MCF 10A (cell line): ENCODE measurements around the gene LAMA3. TPM values are rescaled to one million over a fixed set of nuclear protein-coding genes. Genes with fewer than 3 reads are reported as not detected.

ENCODE experiments used
- BruUV-seq: library from RNA; stranded (reverse); fragments of 400-500 nt; replicated peaks from 2 replicates; lab custom pipeline; 2021; lab: Mats Ljungman, UMichigan
- CTCF ChIA-PET: fragments of 300-600 bp; sonication (Branson Sonifier 250); formaldehyde crosslinking; extraction: SDS; loops from one replicate; lab custom pipeline; 2021; ENCODE audit warnings: antibody characterized with exemption, inconsistent platforms; lab: Yijun Ruan, JAX
- POLR2A ChIA-PET: fragments of 300-600, 350-650 bp; sonication (Branson Sonifier 250); formaldehyde crosslinking; extraction: SDS; loops from one replicate; lab custom pipeline; 2020; ENCODE audit warnings: antibody characterized with exemption, inconsistent platforms; lab: Yijun Ruan, JAX
- DNase-seq: peaks from one replicate; pipeline ENCODE4 v3.0.0-alpha.2; 2018; ENCODE audit not compliant: unreplicated experiment
- H3K27ac Mint-ChIP-seq: one replicate; pipeline ENCODE4 v1.8.0; 2022; ENCODE audit warnings: mild to moderate bottlenecking, low read depth, mixed read lengths; ENCODE audit not compliant: unreplicated experiment
- H3K27me3 Mint-ChIP-seq: one replicate; pipeline ENCODE4 v1.8.0; 2022; ENCODE audit warnings: mixed read lengths; ENCODE audit not compliant: insufficient read depth, unreplicated experiment
- H3K36me3 Mint-ChIP-seq: one replicate; pipeline ENCODE4 v1.8.0; 2022; ENCODE audit warnings: mild to moderate bottlenecking, moderate library complexity, mixed read lengths; ENCODE audit not compliant: insufficient read depth, unreplicated experiment
- H3K4me1 Mint-ChIP-seq: one replicate; pipeline ENCODE4 v1.8.0; 2022; ENCODE audit warnings: mixed read lengths; ENCODE audit not compliant: insufficient read depth, unreplicated experiment
- H3K4me3 Mint-ChIP-seq: one replicate; pipeline ENCODE4 v1.8.0; 2022; ENCODE audit warnings: mild to moderate bottlenecking, moderate library complexity, mixed read lengths; ENCODE audit not compliant: unreplicated experiment
- H3K9me3 Mint-ChIP-seq: one replicate; pipeline ENCODE4 v1.8.0; 2022; ENCODE audit warnings: mixed read lengths; ENCODE audit not compliant: unreplicated experiment
- intact Hi-C: fragments of 100-400 bp; cut with micrococcal nuclease; formaldehyde crosslinking; loops from 2 replicates; pipeline ENCODE4 v1.14.1; 2022
- total RNA-seq: library from RNA; stranded (reverse); gene quantifications from 2 replicates; pipeline ENCODE4 v1.2.3, GENCODE V29; 2022
- TF ChIP-seq, protein P1 (sequence below): fragments of 200-600 bp; IDR thresholded peaks from one replicate; pipeline ENCODE4 v1.8.0; 2022; ENCODE audit warnings: antibody characterized with exemption, mild to moderate bottlenecking; ENCODE audit not compliant: unreplicated experiment

LAMA3 gene
- total RNA-seq, 1 experiment from 2014 or later, result 371 TPM

DNA sequence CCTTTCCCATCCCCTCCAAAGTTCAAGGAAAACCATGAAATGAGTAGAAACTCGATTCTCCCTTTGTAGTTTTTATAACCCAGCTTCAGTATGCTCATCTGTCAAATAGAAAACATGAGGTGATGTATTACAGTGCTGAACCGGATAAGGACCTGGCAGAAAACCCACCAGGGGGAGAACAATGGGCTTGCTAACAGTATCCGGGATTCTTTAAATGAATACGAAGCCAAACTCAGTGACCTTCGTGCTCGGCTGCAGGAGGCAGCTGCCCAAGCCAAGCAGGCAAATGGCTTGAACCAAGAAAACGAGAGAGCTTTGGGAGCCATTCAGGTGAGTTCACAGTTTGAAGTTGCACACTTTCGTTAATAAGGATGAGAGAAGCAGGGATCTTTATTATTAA is 211.7 kb downstream of the LAMA3 start:
- intact Hi-C loops, result no loop called here
- Mint-ChIP-seq H3K27ac (no peak overlapping the region), H3K36me3 (peaks cover 99% of the 10 kb centered on the region), H3K4me1 (no peaks in the 10 kb centered on the region), H3K27me3 (no peaks in the 10 kb centered on the region), H3K4me3 (no peak overlapping the region), H3K9me3 (no peaks in the 10 kb centered on the region)
- ChIA-PET POLR2A (interaction anchor here (0.7 to 1.7 kb wide), 3 partner anchors 11 to 544 kb away, joined by 3 to 6 read pairs (median 5); no protein-coding TSS in a partner anchor), CTCF (interaction anchor here (0.9 kb wide), 1 partner anchor 11 kb away, joined by 3 read pairs; no protein-coding TSS in a partner anchor)
- no peak for DNase-seq
- BruUV-seq, result no TSS peak
- TF ChIP-seq, protein P1, sequence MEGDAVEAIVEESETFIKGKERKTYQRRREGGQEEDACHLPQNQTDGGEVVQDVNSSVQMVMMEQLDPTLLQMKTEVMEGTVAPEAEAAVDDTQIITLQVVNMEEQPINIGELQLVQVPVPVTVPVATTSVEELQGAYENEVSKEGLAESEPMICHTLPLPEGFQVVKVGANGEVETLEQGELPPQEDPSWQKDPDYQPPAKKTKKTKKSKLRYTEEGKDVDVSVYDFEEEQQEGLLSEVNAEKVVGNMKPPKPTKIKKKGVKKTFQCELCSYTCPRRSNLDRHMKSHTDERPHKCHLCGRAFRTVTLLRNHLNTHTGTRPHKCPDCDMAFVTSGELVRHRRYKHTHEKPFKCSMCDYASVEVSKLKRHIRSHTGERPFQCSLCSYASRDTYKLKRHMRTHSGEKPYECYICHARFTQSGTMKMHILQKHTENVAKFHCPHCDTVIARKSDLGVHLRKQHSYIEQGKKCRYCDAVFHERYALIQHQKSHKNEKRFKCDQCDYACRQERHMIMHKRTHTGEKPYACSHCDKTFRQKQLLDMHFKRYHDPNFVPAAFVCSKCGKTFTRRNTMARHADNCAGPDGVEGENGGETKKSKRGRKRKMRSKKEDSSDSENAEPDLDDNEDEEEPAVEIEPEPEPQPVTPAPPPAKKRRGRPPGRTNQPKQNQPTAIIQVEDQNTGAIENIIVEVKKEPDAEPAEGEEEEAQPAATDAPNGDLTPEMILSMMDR, result no peak

DNA sequence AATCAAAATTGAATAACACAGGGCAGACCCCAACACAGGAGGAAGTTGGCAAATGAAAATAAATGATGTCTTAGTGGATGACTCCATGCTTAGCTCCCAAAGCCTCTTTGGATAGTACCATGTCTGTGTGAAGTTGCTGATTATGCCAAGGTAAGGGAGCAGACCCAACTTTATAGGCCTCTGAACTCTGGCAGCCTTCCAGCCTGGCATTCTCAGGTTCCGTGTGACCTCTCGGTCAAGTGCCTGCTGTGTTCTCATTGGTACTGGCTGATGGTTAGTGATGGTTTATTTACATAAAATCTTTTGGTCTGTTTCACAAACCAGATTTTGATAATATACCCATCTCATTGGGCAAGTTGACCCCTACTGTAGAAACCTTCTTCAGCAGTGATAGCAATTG is 213.1 kb downstream of the LAMA3 start:
- H3K36me3 Mint-ChIP-seq, result peaks cover 100% of the 10 kb centered on the region
- H3K4me3 Mint-ChIP-seq, result no peak overlapping the region
- no peak for DNase-seq
- no peaks in the 10 kb centered on the region for H3K27me3 Mint-ChIP-seq
- ChIA-PET POLR2A (interaction anchor here (0.6 to 1.4 kb wide), 4 partner anchors 9 to 24 kb away, joined by 3 to 5 read pairs (median 4); no protein-coding TSS in a partner anchor), CTCF (interaction anchor here (0.6 to 1.6 kb wide), 3 partner anchors 17 to 93 kb away, joined by 3 to 7 read pairs (median 3); no protein-coding TSS in a partner anchor)
- no peaks in the 10 kb centered on the region for H3K9me3 Mint-ChIP-seq
- TF ChIP-seq, protein P1, result no peak
- H3K4me1 Mint-ChIP-seq, result no peaks in the 10 kb centered on the region
- no TSS peak for BruUV-seq
- H3K27ac Mint-ChIP-seq, result no peak overlapping the region
- intact Hi-C loops, result no loop called here

DNA sequence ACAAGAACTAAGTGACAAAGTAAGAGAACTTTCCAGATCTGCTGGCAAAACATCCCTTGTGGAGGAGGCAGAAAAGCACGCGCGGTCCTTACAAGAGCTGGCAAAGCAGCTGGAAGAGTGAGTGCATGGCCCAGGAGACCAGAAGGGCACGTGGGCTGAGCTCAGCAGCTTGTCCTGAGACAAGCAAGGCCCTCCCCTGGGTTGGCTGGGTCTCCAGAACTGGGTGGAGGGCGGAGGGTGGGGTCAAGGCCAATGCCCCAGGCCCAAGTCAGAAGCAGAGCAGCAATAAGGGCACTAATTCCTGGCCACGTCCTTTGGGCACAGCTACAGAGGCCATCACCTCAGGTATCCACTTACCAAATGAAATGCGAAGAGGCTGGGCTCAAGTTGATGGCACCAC is 214.7 kb downstream of the LAMA3 start:
- Mint-ChIP-seq H3K27me3 (no peaks in the 10 kb centered on the region), H3K36me3 (peaks cover 100% of the 10 kb centered on the region), H3K4me3 (no peak overlapping the region), H3K9me3 (no peaks in the 10 kb centered on the region), H3K27ac (no peak overlapping the region), H3K4me1 (no peaks in the 10 kb centered on the region)
- POLR2A ChIA-PET, result no interaction called here
- no peak for DNase-seq
- no TSS peak for BruUV-seq
- CTCF ChIA-PET, result no interaction called here
- TF ChIP-seq, protein P1, result no peak
- intact Hi-C loops, result no loop called here

DNA sequence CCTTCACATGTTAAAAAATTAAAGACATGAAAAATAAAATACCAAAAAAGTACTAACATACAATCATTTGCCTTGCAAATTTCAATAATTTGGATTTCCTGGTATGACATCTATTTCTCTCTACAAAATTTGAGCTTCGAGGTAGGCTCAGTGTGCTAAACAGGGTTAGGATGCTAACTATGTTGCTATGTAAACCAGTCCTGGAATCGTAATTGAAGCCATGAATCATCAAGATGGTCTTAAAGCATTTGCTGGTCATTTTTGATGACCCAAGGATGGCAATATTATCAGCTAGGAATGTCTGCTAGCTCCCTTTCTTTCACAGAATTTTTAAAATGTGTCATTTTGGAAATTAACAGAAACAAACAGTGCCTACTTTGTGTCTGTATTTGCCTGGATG is 217.4 kb downstream of the LAMA3 start:
- Mint-ChIP-seq H3K4me3 (no peak overlapping the region), H3K9me3 (no peaks in the 10 kb centered on the region), H3K4me1 (no peaks in the 10 kb centered on the region), H3K27me3 (no peaks in the 10 kb centered on the region), H3K27ac (no peak overlapping the region), H3K36me3 (peaks cover 99% of the 10 kb centered on the region)
- no TSS peak for BruUV-seq
- TF ChIP-seq, protein P1, result no peak
- intact Hi-C loops, result no loop called here
- POLR2A ChIA-PET, result interaction anchor here (0.7 kb wide), 1 partner anchor 9 kb away, joined by 3 read pairs; no protein-coding TSS in a partner anchor
- CTCF ChIA-PET, result interaction anchor here (0.6 kb wide), 2 partner anchors 13 to 402 kb away, joined by 3 read pairs; no protein-coding TSS in a partner anchor
- no peak for DNase-seq
